HEK293 (cell line): Measurements from ENCODE around the gene HEMK1.

Source experiments
- CTCF ChIA-PET: fragments of 350-600 bp; formaldehyde crosslinking; extraction: SDS; loops from one replicate; lab custom pipeline; 2021; ENCODE audit warnings: antibody characterized with exemption; lab: Yijun Ruan, JAX
- POLR2A ChIA-PET: fragments of 300-600 bp; formaldehyde crosslinking; extraction: SDS; loops from one replicate; lab custom pipeline; 2020; ENCODE audit warnings: antibody characterized with exemption, inconsistent platforms; lab: Yijun Ruan, JAX
- H3K27ac ChIP-seq: fragments of 200-500 bp; sonication (Bioruptor generic); 2 replicates; pipeline ENCODE4 v1.5.1; 2014; ENCODE audit warnings: low read depth, low read length, control low read depth, inconsistent platforms; ENCODE audit errors: extremely low read depth
- H3K36me3 ChIP-seq, 2 experiments: fragments of 200-500 bp in 1 of 2; sonication (Bioruptor generic) in 1 of 2; 1 replicate in 1 of 2; 2 replicates in 1 of 2; pipeline ENCODE4 v1.5.1; 2014 to 2017; ENCODE audit warnings: inconsistent platforms in 2 of 2, low read length in 2 of 2; ENCODE audit not compliant: control insufficient read depth in 2 of 2, insufficient read depth in 1 of 2
- H3K4me1 ChIP-seq: fragments of 200-500 bp; sonication (Bioruptor generic); 2 replicates; pipeline ENCODE4 v1.5.1; 2014; ENCODE audit warnings: mild to moderate bottlenecking, low read length, inconsistent platforms; ENCODE audit not compliant: control insufficient read depth, insufficient read depth
- H3K4me3 ChIP-seq: 2 replicates; pipeline ENCODE4 v1.5.1; 2011; ENCODE audit warnings: low read depth, mild to moderate bottlenecking, control low read depth, low read length, moderate library complexity
- H3K9me3 ChIP-seq: fragments of 200-500 bp; sonication (Bioruptor generic); 2 replicates; pipeline ENCODE4 v1.5.1; 2014; ENCODE audit warnings: low read depth, low read length, inconsistent platforms; ENCODE audit not compliant: control insufficient read depth, insufficient read depth
- BCL6B ChIP-seq: fragments of 450-650 bp; formaldehyde crosslinking; IDR thresholded peaks from 2 replicates; pipeline ENCODE4 v1.5.1; 2017; ENCODE audit warnings: missing biosample characterization, missing genetic modification characterization
- GLI2 ChIP-seq: fragments of 450-650 bp; formaldehyde crosslinking; IDR thresholded peaks from 2 replicates; pipeline ENCODE4; 2017; ENCODE audit warnings: missing biosample characterization, missing genetic modification characterization, low read depth, borderline replicate concordance
- OVOL3 ChIP-seq: fragments of 450-650 bp; formaldehyde crosslinking; IDR thresholded peaks from 2 replicates; pipeline ENCODE4 v1.5.1; 2016; ENCODE audit warnings: missing biosample characterization, missing genetic modification characterization
- ZIC2 ChIP-seq: fragments of 450-650 bp; formaldehyde crosslinking; IDR thresholded peaks from 2 replicates; pipeline ENCODE4 v1.5.1; 2016; ENCODE audit warnings: missing biosample characterization, missing genetic modification characterization
- ZNF112 ChIP-seq: fragments of 450-650 bp; formaldehyde crosslinking; IDR thresholded peaks from 2 replicates; pipeline ENCODE4 v1.5.0; 2017; ENCODE audit warnings: missing biosample characterization, missing genetic modification characterization
- ZNF138 ChIP-seq: fragments of 450-650 bp; formaldehyde crosslinking; IDR thresholded peaks from 2 replicates; pipeline ENCODE4 v1.5.1; 2016; ENCODE audit warnings: missing biosample characterization, missing genetic modification characterization, borderline replicate concordance
- ZNF146 ChIP-seq: fragments of 450-650 bp; formaldehyde crosslinking; IDR thresholded peaks from 2 replicates; pipeline ENCODE4 v1.5.1; 2016; ENCODE audit warnings: missing biosample characterization, missing genetic modification characterization
- ZNF26 ChIP-seq: fragments of 450-650 bp; formaldehyde crosslinking; IDR thresholded peaks from 2 replicates; pipeline ENCODE4 v1.5.1; 2016; ENCODE audit warnings: missing biosample characterization, missing genetic modification characterization
- ZNF324 ChIP-seq: fragments of 450-650 bp; formaldehyde crosslinking; IDR thresholded peaks from 2 replicates; pipeline ENCODE4 v1.5.1; 2016; ENCODE audit warnings: missing biosample characterization, missing genetic modification characterization
- ZNF514 ChIP-seq: fragments of 450-650 bp; formaldehyde crosslinking; IDR thresholded peaks from 2 replicates; pipeline ENCODE4 v1.5.1; 2016; ENCODE audit warnings: missing biosample characterization, missing genetic modification characterization
- ZNF548 ChIP-seq: fragments of 450-650 bp; formaldehyde crosslinking; IDR thresholded peaks from 2 replicates; pipeline ENCODE4 v1.5.1; 2016; ENCODE audit warnings: missing biosample characterization, missing genetic modification characterization
- ZNF555 ChIP-seq: fragments of 450-650 bp; formaldehyde crosslinking; conservative IDR thresholded peaks from 2 replicates; pipeline ENCODE4 v1.5.1; 2017; ENCODE audit warnings: missing biosample characterization, mild to moderate bottlenecking, missing genetic modification characterization, inconsistent platforms
- ZNF610 ChIP-seq: fragments of 450-650 bp; formaldehyde crosslinking; IDR thresholded peaks from 2 replicates; pipeline ENCODE4 v1.5.1; 2016; ENCODE audit warnings: missing biosample characterization, missing genetic modification characterization, borderline replicate concordance
- ZNF621 ChIP-seq: fragments of 450-650 bp; formaldehyde crosslinking; IDR thresholded peaks from 2 replicates; pipeline ENCODE4 v1.5.1; 2017; ENCODE audit warnings: missing biosample characterization, missing genetic modification characterization
- ZSCAN16 ChIP-seq: fragments of 450-650 bp; formaldehyde crosslinking; IDR thresholded peaks from 2 replicates; pipeline ENCODE4 v1.5.1; 2016; ENCODE audit warnings: missing biosample characterization, missing genetic modification characterization
- ZSCAN18 ChIP-seq: fragments of 450-650 bp; formaldehyde crosslinking; IDR thresholded peaks from 2 replicates; pipeline ENCODE4 v1.5.1; 2016; ENCODE audit warnings: missing biosample characterization, missing genetic modification characterization

HEMK1 gene

GRCh38 chr3:50551054-50551659 is 18.2 kb upstream of the HEMK1 start (continued):
- no peak for TF ChIP-seq ZNF548 (tag by site-specific recombination)

- Histone ChIP-seq H3K9me3 (no peaks in the 10 kb centered on the region), H3K36me3 (no peaks in the 10 kb centered on the region), H3K4me3 (no peak overlapping the region), H3K27ac (no peak overlapping the region), H3K4me1 (no peaks in the 10 kb centered on the region)
- TF ChIP-seq ZNF112 (tag by site-specific recombination) (no peak), ZNF610 (tag by site-specific recombination) (no peak), GLI2 (tag by site-specific recombination) (no peak), ZNF146 (tag by site-specific recombination) (no peak), ZNF514 (tag by site-specific recombination) (no peak), ZNF138 (tag by site-specific recombination) (no peak), ZNF555 (tag by site-specific recombination) (no peak), BCL6B (no peak), ZSCAN18 (tag by site-specific recombination) (no peak), ZNF324 (tag by site-specific recombination) (no peak), ZNF26 (tag by site-specific recombination) (no peak)
- ChIA-PET POLR2A (no interaction called here), CTCF (interaction anchor here (1.0 to 2.8 kb wide), 5 partner anchors 20 to 203 kb away, joined by 3 to 27 read pairs (median 4); partner anchors contain the start of genes CYB561D2 and NPRL2)
Observed at GRCh38 chr3:50551681-50552435, 17.5 kb upstream of the HEMK1 start.

- H3K9me3 ChIP-seq, result no peaks in the 10 kb centered on the region
- H3K27ac ChIP-seq, result no peak overlapping the region
- H3K4me3 ChIP-seq, result no peak overlapping the region
- no peaks in the 10 kb centered on the region for H3K36me3 ChIP-seq
- ChIA-PET CTCF (interaction anchor here (2.1 kb wide), 1 partner anchor 36 kb away, joined by 7 read pairs; no protein-coding TSS in a partner anchor), POLR2A (no interaction called here)
- no peaks in the 10 kb centered on the region for H3K4me1 ChIP-seq
- no peak for TF ChIP-seq ZNF555 (tag by site-specific recombination)
- no peak for TF ChIP-seq ZNF621 (tag by site-specific recombination)
- no peak for TF ChIP-seq ZSCAN16 (tag by site-specific recombination)
Observed at GRCh38 chr3:50552598-50552997, 16.7 kb upstream of the HEMK1 start.

- H3K4me1 ChIP-seq, result no peaks in the 10 kb centered on the region
- no peak overlapping the region for H3K27ac ChIP-seq
- no peaks in the 10 kb centered on the region for H3K9me3 ChIP-seq
- CTCF ChIA-PET, result interaction anchor here (1.1 to 4.2 kb wide), 2 partner anchors 11 to 207 kb away, joined by 3 to 15 read pairs; no protein-coding TSS in a partner anchor
- H3K4me3 ChIP-seq, result no peak overlapping the region
- TF ChIP-seq OVOL3 (tag by site-specific recombination) (no peak), ZIC2 (tag by site-specific recombination) (peak; percentile 48)
- POLR2A ChIA-PET, result no interaction called here
- no peaks in the 10 kb centered on the region for H3K36me3 ChIP-seq
Observed at GRCh38 chr3:50554553-50554952, 14.8 kb upstream of the HEMK1 start.
